K562 (cell line): Measurements from ENCODE around the gene RGS21. TPM values are rescaled to one million over a fixed set of nuclear protein-coding genes. Genes with fewer than 3 reads are reported as not detected.

Experiments used
- ATAC-seq: fragments of 200-7000 bp; cut with Tn5 transposase; 3 replicates; pipeline ENCODE4 v1.9.1; 2020; ENCODE audit warnings: moderate library complexity
- BruUV-seq: library from RNA; stranded (reverse); fragments of 400-500 nt; replicated peaks from 2 replicates; lab custom pipeline; 2021; lab: Mats Ljungman, UMichigan
- CTCF ChIA-PET: fragments of 300-600 bp; formaldehyde crosslinking; extraction: SDS; loops from one replicate; lab custom pipeline; 2021; ENCODE audit warnings: low intra/inter-chr PET ratio; lab: Yijun Ruan, JAX
- POLR2A ChIA-PET: fragments of 300-600, 350-650 bp; sonication (Branson Sonifier 250); formaldehyde crosslinking; extraction: SDS; loops from one replicate; lab custom pipeline; 2021; ENCODE audit warnings: antibody characterized with exemption, inconsistent platforms; lab: Yijun Ruan, JAX
- DNase-seq, 4 experiments: peaks; one replicate each; pipeline versions ENCODE4 v3.0.0 to v3.0.0-alpha.2; 2011 to 2018; ENCODE audit warnings: low spot score in 3 of 4, mixed read lengths in 3 of 4; ENCODE audit errors: extremely low read depth in 1 of 4
- FAIRE-seq: peaks from 2 replicates; lab custom pipeline; 2011; peaks lifted over from hg19 to GRCh38; lab: Jason Lieb, UNC
- H2AFZ ChIP-seq: 2 replicates; pipeline ENCODE4 v1.6.0; 2011; ENCODE audit warnings: low read depth, low read length, control low read depth, inconsistent platforms
- H3K27ac ChIP-seq: fragments of 200-600 bp; 3 replicates; pipeline ENCODE4 v1.8.0; 2011; ENCODE audit warnings: low read depth, mild to moderate bottlenecking, control low read depth, inconsistent platforms, low read length, moderate library complexity, mixed read lengths; ENCODE audit errors: extremely low read depth
- H3K27me3 ChIP-seq, 2 experiments: fragments of 300-600 bp in 1 of 2; 2 replicates in 1 of 2; 3 replicates in 1 of 2; pipeline versions ENCODE4 v1.6.0 to v1.8.0; 2011; ENCODE audit warnings: inconsistent platforms in 2 of 2, low read length in 2 of 2, mild to moderate bottlenecking in 1 of 2, mixed read lengths in 1 of 2, moderate library complexity in 1 of 2; ENCODE audit not compliant: control insufficient read depth in 2 of 2, insufficient read depth in 2 of 2
- H3K36me3 ChIP-seq: fragments of 300-600 bp; 3 replicates; pipeline ENCODE4 v1.8.0; 2011; ENCODE audit warnings: mild to moderate bottlenecking, low read length, inconsistent platforms; ENCODE audit not compliant: control insufficient read depth, insufficient read depth
- H3K4me1 ChIP-seq, 2 experiments: fragments of 200-600 bp in 1 of 2; replicated peaks in 1 of 2; 2 replicates in 1 of 2; 3 replicates in 1 of 2; pipeline versions ENCODE4 v1.5.1 to v1.8.0; 2011; ENCODE audit warnings: inconsistent platforms in 2 of 2, low read length in 2 of 2, mild to moderate bottlenecking in 1 of 2, mixed read lengths in 1 of 2, moderate library complexity in 1 of 2; ENCODE audit not compliant: control insufficient read depth in 2 of 2, insufficient read depth in 2 of 2
- H3K4me2 ChIP-seq: 2 replicates; pipeline ENCODE4 v1.6.1; 2011; ENCODE audit warnings: low read length, control low read depth, inconsistent platforms, mixed read lengths; ENCODE audit not compliant: insufficient read depth
- H3K4me3 ChIP-seq: fragments of 200-600 bp; sonication (generic), shearing (Covaris generic); 2 replicates; pipeline ENCODE4 v1.5.1; 2016; ENCODE audit warnings: control low read depth, inconsistent platforms
- H3K79me2 ChIP-seq: fragments of 200-600 bp; 3 replicates; pipeline ENCODE4 v1.8.0; 2011; ENCODE audit warnings: low read length, inconsistent platforms; ENCODE audit not compliant: control insufficient read depth, insufficient read depth
- H3K9ac ChIP-seq, 2 experiments: 2 replicates each; pipeline versions ENCODE4 v1.6.0 to v1.6.1; 2011; ENCODE audit warnings: low read depth in 2 of 2, low read length in 2 of 2, control low read depth in 1 of 2, inconsistent platforms in 1 of 2, mild to moderate bottlenecking in 1 of 2, mixed read lengths in 1 of 2; ENCODE audit not compliant: insufficient read depth in 1 of 2
- H3K9me1 ChIP-seq: one replicate; pipeline ENCODE4 v1.6.0; 2011; ENCODE audit warnings: inconsistent platforms, mild to moderate bottlenecking, low read length, moderate library complexity; ENCODE audit not compliant: control insufficient read depth, insufficient read depth
- H3K9me3 ChIP-seq: replicated peaks from 2 replicates; pipeline ENCODE4 v1.5.1; 2011; ENCODE audit warnings: low read depth, low read length, inconsistent platforms; ENCODE audit not compliant: control insufficient read depth, insufficient read depth
- H4K20me1 ChIP-seq: replicated peaks from 2 replicates; pipeline ENCODE4 v1.6.1; 2011; ENCODE audit warnings: low read length, inconsistent platforms, mixed read lengths; ENCODE audit not compliant: control insufficient read depth, insufficient read depth
- CBFB ChIP-seq: sonication (generic); formaldehyde crosslinking; IDR thresholded peaks from 2 replicates; pipeline ENCODE4 v1.4.0; 2020; ENCODE audit warnings: mild to moderate bottlenecking, missing genetic modification reagents
- CC2D1A ChIP-seq: fragments of 450-650 bp; IDR thresholded peaks from 2 replicates; pipeline ENCODE4 v1.6.1; 2017; ENCODE audit warnings: mild to moderate bottlenecking
- PHTF2 ChIP-seq: fragments of 250-450 bp; sonication (Bioruptor Pico); IDR thresholded peaks from 2 replicates; pipeline ENCODE4 v1.5.0; 2021; ENCODE audit warnings: mild to moderate bottlenecking
- PTTG1 ChIP-seq: fragments of 450-650 bp; IDR thresholded peaks from 2 replicates; pipeline ENCODE4 v1.6.1; 2016; ENCODE audit warnings: low read depth, mild to moderate bottlenecking, missing genetic modification characterization, missing compliant biosample characterization
- RHOXF2B ChIP-seq: fragments of 250-450 bp; sonication (Bioruptor Pico); conservative IDR thresholded peaks from 2 replicates; pipeline ENCODE4 v1.5.1; 2021
- ZNF224 ChIP-seq: sonication (generic); formaldehyde crosslinking; IDR thresholded peaks from 2 replicates; pipeline ENCODE4 v1.8.0; 2022; ENCODE audit warnings: mild to moderate bottlenecking, missing genetic modification reagents
- WGBS: fragments of 100-300 bp; shearing (Covaris generic); methylation state at CpG from one replicate; pipeline ENCODE4 v1.1.6; 2016; ENCODE audit warnings: low coverage, mixed read lengths; ENCODE audit not compliant: insufficient coverage; ENCODE audit errors: missing lambda C conversion rate; 5-methylcytosine and 5-hydroxymethylcytosine counted together
- in situ Hi-C: fragments of 300-500 bp; cut with MboI; formaldehyde crosslinking; loops from 4 replicates; pipeline ENCODE4 v1.15.0; 2018; ENCODE audit warnings: inconsistent platforms, mixed read lengths
- intact Hi-C: fragments of 100-400 bp; cut with micrococcal nuclease; formaldehyde crosslinking; loops from 2 replicates; pipeline ENCODE4 v1.14.2; 2022
- polyA plus RNA-seq, 8 experiments: library from polyadenylated mRNA; depleted of rRNA in 4 of 8; stranded (reverse) in 5 of 8; unstranded in 3 of 8; fragments of >200 nt; fragmentation: Nextera tagmentation in 2 of 8; fragmentation: Illumina TruSeq in 1 of 8; extraction: Ambion mirVana in 2 of 8; extraction: Trizol in 1 of 8; gene quantifications; 2 replicates each; pipeline versions ENCODE4 v1.2.1 to v1.2.3, GENCODE V29; 2011 to 2014; ENCODE audit warnings: inconsistent platforms in 1 of 8, missing spikeins in 1 of 8
- total RNA-seq, 7 experiments: library from RNA; depleted of rRNA in 6 of 7; stranded (reverse); fragments of >200 nt in 6 of 7; fragmentation: Illumina TruSeq in 2 of 7; extraction: Trizol in 2 of 7; gene quantifications; 2 replicates each; pipeline versions ENCODE4 v1.2.1 to v1.2.3, GENCODE V29; 2011 to 2021; ENCODE audit warnings: low replicate concordance in 1 of 7
- TF ChIP-seq, protein P1 (sequence below): sonication (generic); formaldehyde crosslinking; IDR thresholded peaks from 2 replicates; pipeline ENCODE4 v1.8.0; 2022; ENCODE audit warnings: missing genetic modification reagents, mild to moderate bottlenecking, borderline replicate concordance

The RGS21 gene
- total and polyA plus RNA-seq, 9 of the 15 experiments (the other 6 are each of a cell fraction or from before 2014, with no cell fraction given), result not detected

DNA sequence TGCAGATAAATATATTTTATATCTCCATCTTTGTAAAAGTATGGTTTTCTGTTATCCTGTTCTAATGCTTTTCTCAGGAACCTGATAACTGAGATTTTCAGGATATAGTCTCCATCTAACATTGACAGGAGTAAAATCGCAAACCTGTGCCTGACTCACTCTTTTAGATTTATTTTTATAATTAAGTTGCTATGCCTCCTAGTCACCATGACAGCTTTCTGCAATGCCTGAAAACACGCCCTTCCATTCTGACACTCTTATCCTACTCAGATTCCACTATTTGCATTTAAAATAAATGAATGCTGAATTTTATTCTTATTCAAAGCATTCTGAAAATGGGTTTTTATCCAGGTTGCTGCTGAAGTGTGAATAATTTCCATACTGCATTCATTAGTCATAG lies 62.8 kb downstream of the RGS21 start:
- ChIA-PET CTCF (no interaction called here), POLR2A (no interaction called here)
- no peaks in the 10 kb centered on the region for H3K4me1 ChIP-seq
- H3K4me3 ChIP-seq, result no peak overlapping the region
- no peak for FAIRE-seq
- no peak for ATAC-seq
- H3K9me1 ChIP-seq, result no peaks in the 10 kb centered on the region
- H3K27ac ChIP-seq, result no peak overlapping the region
- no peaks in the 10 kb centered on the region for H4K20me1 ChIP-seq
- in situ Hi-C loops (no loop called here), intact Hi-C loops (no loop called here)
- H3K9me3 ChIP-seq, result no peaks in the 10 kb centered on the region; the same call in 1 of the 2 replicates
- 12% methylated on average over 2 of the region's 2 CpGs for WGBS
- no peak overlapping the region for H3K9ac ChIP-seq
- no peaks in the 10 kb centered on the region for H3K36me3 ChIP-seq
- H3K27me3 ChIP-seq, result no peaks in the 10 kb centered on the region
- TF ChIP-seq PTTG1 (tag), result no peak
- TF ChIP-seq, protein P1, sequence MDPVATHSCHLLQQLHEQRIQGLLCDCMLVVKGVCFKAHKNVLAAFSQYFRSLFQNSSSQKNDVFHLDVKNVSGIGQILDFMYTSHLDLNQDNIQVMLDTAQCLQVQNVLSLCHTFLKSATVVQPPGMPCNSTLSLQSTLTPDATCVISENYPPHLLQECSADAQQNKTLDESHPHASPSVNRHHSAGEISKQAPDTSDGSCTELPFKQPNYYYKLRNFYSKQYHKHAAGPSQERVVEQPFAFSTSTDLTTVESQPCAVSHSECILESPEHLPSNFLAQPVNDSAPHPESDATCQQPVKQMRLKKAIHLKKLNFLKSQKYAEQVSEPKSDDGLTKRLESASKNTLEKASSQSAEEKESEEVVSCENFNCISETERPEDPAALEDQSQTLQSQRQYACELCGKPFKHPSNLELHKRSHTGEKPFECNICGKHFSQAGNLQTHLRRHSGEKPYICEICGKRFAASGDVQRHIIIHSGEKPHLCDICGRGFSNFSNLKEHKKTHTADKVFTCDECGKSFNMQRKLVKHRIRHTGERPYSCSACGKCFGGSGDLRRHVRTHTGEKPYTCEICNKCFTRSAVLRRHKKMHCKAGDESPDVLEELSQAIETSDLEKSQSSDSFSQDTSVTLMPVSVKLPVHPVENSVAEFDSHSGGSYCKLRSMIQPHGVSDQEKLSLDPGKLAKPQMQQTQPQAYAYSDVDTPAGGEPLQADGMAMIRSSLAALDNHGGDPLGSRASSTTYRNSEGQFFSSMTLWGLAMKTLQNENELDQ (CRISPR knock-in tag), result no peak
- no peak for TF ChIP-seq PHTF2 (CRISPR knock-in tag)
- TF ChIP-seq ZNF224 (CRISPR knock-in tag), result no peak
- no peak for TF ChIP-seq CBFB (CRISPR knock-in tag)
- no peak for TF ChIP-seq RHOXF2B (CRISPR knock-in tag)
- TF ChIP-seq CC2D1A, result no peak
- no TSS peak for BruUV-seq
- H3K4me2 ChIP-seq, result no peak overlapping the region
- DNase-seq, result no peak
- no peak overlapping the region for H2AFZ ChIP-seq
- no peaks in the 10 kb centered on the region for H3K79me2 ChIP-seq
